Caki2 (cell line): ENCODE results near the gene KNSTRN. TPM values are rescaled to one million over a fixed set of nuclear protein-coding genes. Genes with fewer than 3 reads are reported as not detected.

Experiments used
- DNase-seq: peaks from one replicate; pipeline ENCODE4 v3.0.0-alpha.2; 2015; ENCODE audit warnings: low read depth
- in situ Hi-C: cut with HindIII; loops from 2 replicates; pipeline ENCODE4 v1.10.0; 2016; ENCODE audit warnings: low sequenced_read_pairs, low pct_unique_long_range_greater_than_20kb, mixed read lengths
- total RNA-seq: library from RNA; depleted of rRNA; stranded (reverse); fragments of >200 nt; shearing (Covaris generic); gene quantifications from 2 replicates; pipeline ENCODE4 v1.2.3, GENCODE V29; 2014; ENCODE audit warnings: low replicate concordance

Gene KNSTRN
- total RNA-seq, 1 experiment from 2014 or later, result 65.1 TPM

GRCh38 chr15:40361640-40362039, 20.9 kb upstream of the KNSTRN start:
- DNase-seq, result no peak
- in situ Hi-C loops, result no loop called here

GRCh38 chr15:40363611-40364010, 18.9 kb upstream of the KNSTRN start:
- DNase-seq, result no peak
- in situ Hi-C loops, result no loop called here

- no peak for DNase-seq
- in situ Hi-C loops, result no loop called here
These were observed 18.3 kb upstream of the KNSTRN start for GRCh38 chr15:40364251-40364650.

GRCh38 chr15:40365016-40365415, 17.5 kb upstream of the KNSTRN start:
- no peak for DNase-seq
- in situ Hi-C loops, result no loop called here

- DNase-seq, result no peak
- in situ Hi-C loops, result no loop called here
These were observed 16.7 kb upstream of the KNSTRN start for GRCh38 chr15:40365624-40366456.

DNA sequence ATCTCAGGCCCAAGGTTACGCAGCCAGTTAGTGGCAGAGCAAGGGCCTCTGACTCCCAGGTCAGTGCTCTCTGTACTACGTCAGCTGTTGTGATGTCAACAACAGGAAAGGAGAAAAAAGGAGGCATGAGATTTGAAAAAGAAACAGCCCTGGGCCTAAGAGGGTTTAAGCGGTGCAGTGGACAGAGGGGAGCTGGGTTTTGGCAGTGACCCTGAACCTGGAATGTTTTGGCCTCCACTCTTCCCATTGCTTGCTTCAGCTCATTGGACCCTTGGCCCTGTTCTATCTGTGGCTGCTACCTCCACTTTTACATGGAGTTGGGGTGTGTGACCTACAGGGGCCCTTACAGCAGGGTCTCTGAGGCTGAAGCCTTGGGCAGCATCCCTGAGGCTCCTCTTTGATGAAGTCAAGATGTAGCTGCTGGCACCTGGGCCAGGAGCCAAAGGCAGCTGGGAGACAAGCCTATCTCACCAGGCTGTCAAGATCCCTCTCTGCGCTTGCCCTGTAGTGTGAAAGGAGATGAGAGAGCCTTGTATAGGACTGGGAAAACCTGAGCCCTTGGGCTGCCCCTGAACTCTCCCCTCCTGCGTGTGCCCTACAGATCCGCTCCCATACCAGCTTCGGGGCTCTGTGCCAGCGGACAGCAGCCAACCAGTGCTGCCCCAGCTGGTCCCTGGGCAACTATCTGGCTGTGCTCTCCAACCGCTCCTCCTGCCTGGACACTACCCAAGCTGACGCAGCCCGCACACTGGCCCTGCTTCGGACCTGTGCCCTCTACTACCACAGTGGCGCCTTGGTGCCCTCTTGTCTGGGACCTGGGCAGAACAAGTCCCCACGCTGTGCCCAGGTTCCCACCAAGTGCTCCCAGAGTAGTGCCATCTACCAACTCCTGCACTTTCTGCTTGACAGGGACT, 15.8 kb upstream of the KNSTRN start:
- no peak for DNase-seq
- in situ Hi-C loops, result no loop called here

DNA sequence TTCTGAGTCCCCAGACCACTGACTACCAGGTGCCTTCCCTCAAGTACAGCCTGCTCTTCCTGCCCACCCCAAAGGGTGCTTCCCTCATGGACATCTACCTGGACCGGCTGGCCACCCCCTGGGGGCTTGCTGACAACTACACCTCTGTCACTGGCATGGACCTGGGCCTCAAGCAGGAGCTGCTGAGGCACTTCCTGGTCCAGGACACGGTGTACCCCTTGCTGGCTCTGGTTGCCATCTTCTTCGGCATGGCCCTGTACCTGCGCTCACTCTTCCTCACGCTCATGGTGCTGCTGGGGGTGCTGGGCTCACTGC, 15.2 kb upstream of the KNSTRN start:
- in situ Hi-C loops, result no loop called here

DNA sequence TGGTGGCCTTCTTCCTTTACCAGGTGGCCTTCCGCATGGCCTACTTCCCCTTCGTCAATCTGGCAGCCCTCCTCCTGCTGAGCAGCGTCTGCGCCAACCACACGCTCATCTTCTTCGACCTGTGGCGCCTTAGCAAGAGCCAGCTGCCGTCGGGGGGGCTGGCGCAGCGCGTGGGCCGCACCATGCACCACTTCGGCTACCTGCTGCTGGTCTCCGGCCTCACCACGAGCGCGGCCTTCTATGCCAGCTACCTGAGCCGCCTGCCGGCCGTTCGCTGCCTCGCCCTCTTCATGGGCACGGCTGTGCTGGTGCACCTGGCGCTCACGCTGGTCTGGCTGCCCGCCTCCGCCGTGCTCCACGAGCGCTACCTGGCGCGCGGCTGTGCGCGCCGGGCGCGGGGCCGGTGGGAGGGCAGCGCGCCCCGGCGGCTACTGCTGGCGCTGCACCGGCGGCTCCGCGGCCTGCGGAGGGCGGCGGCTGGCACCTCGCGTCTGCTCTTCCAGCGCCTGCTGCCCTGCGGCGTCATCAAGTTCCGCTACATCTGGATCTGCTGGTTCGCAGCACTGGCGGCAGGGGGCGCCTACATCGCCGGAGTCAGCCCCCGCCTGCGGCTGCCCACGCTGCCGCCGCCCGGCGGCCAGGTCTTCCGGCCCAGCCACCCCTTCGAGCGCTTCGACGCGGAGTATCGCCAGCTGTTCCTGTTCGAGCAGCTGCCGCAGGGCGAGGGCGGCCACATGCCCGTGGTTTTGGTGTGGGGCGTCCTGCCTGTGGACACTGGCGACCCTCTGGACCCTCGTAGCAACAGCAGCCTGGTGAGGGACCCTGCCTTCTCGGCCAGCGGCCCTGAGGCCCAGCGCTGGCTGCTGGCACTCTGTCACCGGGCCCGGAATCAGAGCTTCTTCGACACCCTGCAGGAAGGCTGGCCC, 14.6 kb upstream of the KNSTRN start:
- DNase-seq, result peak; percentile 76
- in situ Hi-C loops, result no loop called here

More for the DNA sequence above, 15.2 kb upstream of the KNSTRN start:
- DNase-seq, result no peak

DNA sequence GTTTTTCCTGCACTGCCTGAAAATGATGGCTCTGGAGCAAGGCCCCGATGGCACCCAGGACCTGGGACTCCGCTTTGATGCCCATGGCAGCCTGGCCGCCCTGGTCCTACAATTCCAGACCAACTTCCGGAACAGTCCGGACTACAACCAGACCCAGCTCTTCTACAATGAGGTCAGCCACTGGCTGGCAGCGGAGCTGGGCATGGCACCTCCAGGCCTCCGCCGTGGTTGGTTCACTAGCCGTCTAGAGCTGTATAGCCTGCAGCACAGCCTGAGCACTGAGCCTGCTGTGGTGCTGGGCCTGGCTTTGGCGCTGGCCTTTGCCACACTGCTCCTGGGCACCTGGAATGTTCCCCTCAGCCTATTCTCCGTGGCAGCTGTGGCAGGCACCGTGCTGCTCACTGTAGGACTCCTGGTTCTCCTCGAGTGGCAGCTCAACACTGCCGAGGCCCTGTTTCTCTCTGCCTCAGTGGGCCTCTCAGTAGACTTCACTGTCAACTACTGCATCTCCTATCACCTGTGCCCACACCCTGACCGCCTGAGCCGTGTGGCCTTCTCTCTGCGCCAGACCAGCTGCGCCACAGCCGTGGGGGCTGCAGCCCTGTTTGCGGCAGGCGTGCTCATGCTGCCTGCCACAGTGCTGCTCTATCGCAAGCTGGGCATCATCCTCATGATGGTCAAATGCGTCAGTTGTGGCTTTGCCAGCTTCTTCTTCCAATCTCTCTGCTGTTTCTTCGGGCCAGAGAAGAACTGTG, 13.6 kb upstream of the KNSTRN start:
- in situ Hi-C loops, result no loop called here
- DNase-seq, result no peak

DNA sequence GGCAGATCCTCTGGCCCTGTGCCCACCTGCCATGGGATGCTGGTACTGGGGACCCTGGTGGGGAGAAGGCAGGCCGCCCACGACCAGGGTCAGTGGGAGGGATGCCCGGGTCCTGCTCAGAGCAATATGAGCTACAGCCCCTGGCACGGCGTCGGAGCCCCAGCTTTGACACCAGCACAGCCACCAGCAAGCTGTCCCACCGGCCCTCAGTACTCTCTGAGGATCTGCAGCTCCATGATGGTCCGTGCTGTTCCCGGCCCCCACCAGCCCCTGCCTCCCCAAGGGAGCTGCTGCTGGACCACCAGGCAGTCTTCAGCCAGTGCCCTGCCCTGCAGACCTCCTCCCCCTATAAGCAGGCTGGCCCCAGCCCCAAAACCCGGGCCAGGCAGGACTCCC, 13.0 kb upstream of the KNSTRN start:
- in situ Hi-C loops, result no loop called here
- no peak for DNase-seq

DNA sequence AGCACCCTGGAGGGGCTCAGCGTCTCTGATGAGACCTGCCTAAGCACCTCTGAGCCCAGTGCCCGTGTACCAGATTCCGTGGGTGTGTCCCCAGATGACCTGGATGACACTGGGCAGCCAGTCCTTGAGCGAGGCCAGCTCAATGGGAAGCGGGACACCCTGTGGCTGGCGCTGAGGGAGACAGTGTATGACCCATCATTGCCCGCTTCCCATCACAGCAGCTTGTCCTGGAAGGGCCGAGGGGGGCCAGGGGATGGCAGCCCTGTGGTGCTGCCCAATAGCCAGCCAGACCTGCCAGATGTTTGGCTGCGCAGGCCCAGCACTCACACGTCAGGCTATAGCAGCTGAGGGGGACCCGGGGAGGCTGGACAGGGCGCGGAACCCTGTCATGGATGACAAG, 12.6 kb upstream of the KNSTRN start:
- in situ Hi-C loops, result no loop called here
- no peak for DNase-seq

- DNase-seq, result no peak
- in situ Hi-C loops, result no loop called here
These were observed 9.5 kb upstream of the KNSTRN start for GRCh38 chr15:40372981-40373380.

- DNase-seq, result no peak
- in situ Hi-C loops, result no loop called here
These were observed 4.9 kb upstream of the KNSTRN start for GRCh38 chr15:40377606-40378005.

DNA sequence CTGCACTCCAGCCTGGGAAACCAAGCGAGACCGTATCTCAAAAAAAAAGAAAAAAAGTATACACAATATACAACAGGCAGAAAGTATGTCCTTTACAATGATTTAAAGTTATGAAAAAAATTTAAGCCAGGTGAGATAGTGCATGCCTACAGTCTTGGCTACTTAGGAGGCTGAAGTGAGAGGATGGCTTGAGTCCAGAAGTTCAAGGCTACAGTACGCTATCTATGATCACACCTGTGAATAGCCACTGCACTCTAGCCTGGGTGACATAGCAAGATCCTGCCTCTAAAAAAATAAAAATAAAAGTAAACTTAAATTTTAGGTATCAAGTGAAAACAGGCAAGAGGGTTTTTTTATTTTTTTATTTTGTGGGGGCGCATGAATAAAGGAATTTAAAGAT, 3.1 kb upstream of the KNSTRN start:
- no peak for DNase-seq
- in situ Hi-C loops, result no loop called here

- peak; percentile 38 for DNase-seq
- in situ Hi-C loops, result no loop called here
These were observed 2.7 kb upstream of the KNSTRN start for GRCh38 chr15:40379853-40380252.

GRCh38 chr15:40380636-40381035, 1.9 kb upstream of the KNSTRN start:
- in situ Hi-C loops, result no loop called here
- DNase-seq, result no peak

- in situ Hi-C loops, result no loop called here
- DNase-seq, result no peak
These were observed 547 bp upstream of the KNSTRN start for GRCh38 chr15:40381818-40382529.
